Rectal smooth muscle tissue (tissue), 1 donor: Measurements from ENCODE around the gene ZBTB11.
"Not testable (repeated sequence)": the region's sequence is repeated elsewhere in the genome, so short reads cannot be mapped to it uniquely, and the experiment has no call there.

Source experiments
- H3K27ac ChIP-seq: one replicate; pipeline ENCODE4 v1.7.0; 2013; ENCODE audit warnings: low read depth, low read length, inconsistent platforms
- H3K27me3 ChIP-seq: one replicate; pipeline ENCODE4 v1.7.0; 2013; ENCODE audit warnings: low read length; ENCODE audit not compliant: control insufficient read depth, insufficient read depth
- H3K36me3 ChIP-seq: one replicate; pipeline ENCODE4 v1.7.0; 2013; ENCODE audit warnings: low read length; ENCODE audit not compliant: control insufficient read depth, insufficient read depth
- H3K4me1 ChIP-seq: one replicate; pipeline ENCODE4 v1.7.0; 2013; ENCODE audit warnings: low read length; ENCODE audit not compliant: control insufficient read depth, insufficient read depth
- H3K4me3 ChIP-seq: one replicate; pipeline ENCODE4 v1.7.0; 2013; ENCODE audit warnings: low read length
- H3K9ac ChIP-seq: one replicate; pipeline ENCODE4 v1.7.0; 2013; ENCODE audit warnings: low read length

Gene ZBTB11

GRCh38 chr3:101676765-101677435 is at the start of gene ZBTB11:
TSS of gene ZBTB11 (minus strand) at chr3:101677132. CDS start at chr3:101676914, 218 bp downstream.
- H3K4me3 ChIP-seq: peak within 1 kb of the TSS; percentile 100
- H3K9ac ChIP-seq: peak within 1 kb of the TSS; percentile 95
- no peaks in the 10 kb centered on the region for H3K27me3 ChIP-seq
- peak within 1 kb of the TSS; percentile 96 for H3K27ac ChIP-seq
- peaks cover 12% of the 10 kb centered on the region for H3K4me1 ChIP-seq
- H3K36me3 ChIP-seq: peaks cover 14% of the 10 kb centered on the region

- H3K27ac ChIP-seq: no peak overlapping the region
Observed at GRCh38 chr3:101725890-101726275, 49.0 kb upstream of the ZBTB11 start.

GRCh38 chr3:101725194-101725889 is 48.4 kb upstream of the ZBTB11 start:
- no peaks in the 10 kb centered on the region for H3K4me1 ChIP-seq
- H3K4me3 ChIP-seq: peak overlapping the region; percentile 98
- no peaks in the 10 kb centered on the region for H3K27me3 ChIP-seq
- peak overlapping the region; percentile 86 for H3K9ac ChIP-seq
- H3K36me3 ChIP-seq: no peaks in the 10 kb centered on the region
- peak overlapping the region; percentile 62 for H3K27ac ChIP-seq

More at GRCh38 chr3:101725890-101726275, 49.0 kb upstream of the ZBTB11 start:
- Histone ChIP-seq H3K9ac (no peak overlapping the region), H3K4me3 (peak overlapping the region; percentile 23), H3K36me3 (no peaks in the 10 kb centered on the region), H3K27me3 (no peaks in the 10 kb centered on the region), H3K4me1 (no peaks in the 10 kb centered on the region)

GRCh38 chr3:101724329-101725193 is 47.6 kb upstream of the ZBTB11 start, which contains the start of gene CEP97:
TSS of gene CEP97 (plus strand) at chr3:101724614. CDS start at chr3:101724677, 63 bp downstream.
- peak within 1 kb of the TSS; percentile 62 for H3K27ac ChIP-seq
- H3K4me1 ChIP-seq: no peaks in the 10 kb centered on the region
- H3K4me3 ChIP-seq: peak within 1 kb of the TSS; percentile 98
- no peaks in the 10 kb centered on the region for H3K36me3 ChIP-seq
- H3K9ac ChIP-seq: peak within 1 kb of the TSS; percentile 86
- H3K27me3 ChIP-seq: no peaks in the 10 kb centered on the region

- Histone ChIP-seq H3K4me1 (no peaks in the 10 kb centered on the region), H3K4me3 (no peak overlapping the region), H3K9ac (no peak overlapping the region), H3K27ac (no peak overlapping the region), H3K27me3 (no peaks in the 10 kb centered on the region), H3K36me3 (no peaks in the 10 kb centered on the region)
Observed at GRCh38 chr3:101722394-101723173, 45.7 kb upstream of the ZBTB11 start.

- H3K27ac ChIP-seq: no peak overlapping the region
- no peaks in the 10 kb centered on the region for H3K4me1 ChIP-seq
- H3K9ac ChIP-seq: no peak overlapping the region
- no peaks in the 10 kb centered on the region for H3K36me3 ChIP-seq
- no peaks in the 10 kb centered on the region for H3K27me3 ChIP-seq
- H3K4me3 ChIP-seq: no peak overlapping the region
Observed at GRCh38 chr3:101720851-101721840, 44.2 kb upstream of the ZBTB11 start.

- Histone ChIP-seq H3K9ac (no peak overlapping the region), H3K4me1 (no peaks in the 10 kb centered on the region), H3K36me3 (no peaks in the 10 kb centered on the region), H3K27ac (no peak overlapping the region), H3K4me3 (no peak overlapping the region), H3K27me3 (no peaks in the 10 kb centered on the region)
Observed at GRCh38 chr3:101719604-101720185, 42.8 kb upstream of the ZBTB11 start.

GRCh38 chr3:101718455-101718854 is 41.5 kb upstream of the ZBTB11 start:
- Histone ChIP-seq H3K4me1 (no peaks in the 10 kb centered on the region), H3K27ac (no peak overlapping the region), H3K27me3 (no peaks in the 10 kb centered on the region), H3K36me3 (no peaks in the 10 kb centered on the region), H3K9ac (no peak overlapping the region), H3K4me3 (no peak overlapping the region)

- Histone ChIP-seq H3K27me3 (no peaks in the 10 kb centered on the region), H3K36me3 (no peaks in the 10 kb centered on the region), H3K27ac (no peak overlapping the region), H3K4me1 (no peaks in the 10 kb centered on the region), H3K4me3 (no peak overlapping the region), H3K9ac (no peak overlapping the region)
Observed at GRCh38 chr3:101709126-101709525, 32.2 kb upstream of the ZBTB11 start.

GRCh38 chr3:101704639-101705038 is 27.7 kb upstream of the ZBTB11 start:
- H3K4me3 ChIP-seq, H3K27me3 ChIP-seq, H3K9ac ChIP-seq, H3K4me1 ChIP-seq, H3K36me3 ChIP-seq, H3K27ac ChIP-seq: not testable (repeated sequence)

- H3K36me3 ChIP-seq: no peaks in the 10 kb centered on the region
- no peaks in the 10 kb centered on the region for H3K4me1 ChIP-seq
- no peaks in the 10 kb centered on the region for H3K27me3 ChIP-seq
- H3K4me3 ChIP-seq: no peak overlapping the region
- H3K9ac ChIP-seq: no peak overlapping the region
- no peak overlapping the region for H3K27ac ChIP-seq
Observed at GRCh38 chr3:101703169-101703568, 26.2 kb upstream of the ZBTB11 start.
